Fibroblast of lung (primary cell): Measurements from ENCODE around the gene C5orf15. TPM values are rescaled to one million over a fixed set of nuclear protein-coding genes. Genes with fewer than 3 reads are reported as not detected.

ENCODE experiments used
- DNase-seq, 2 donors: peaks; one replicate each; pipeline versions ENCODE4 v3.0.0 to v3.0.0-alpha.2; 2010; ENCODE audit warnings: low read depth in 2 of 2
- H2AFZ ChIP-seq: 2 replicates; pipeline ENCODE4 v1.5.1; 2012; ENCODE audit warnings: low read length, control low read depth, inconsistent platforms
- H3K27ac ChIP-seq: 2 replicates; pipeline ENCODE4 v1.5.1; 2011; ENCODE audit warnings: low read length, control low read depth; ENCODE audit not compliant: insufficient read depth
- H3K27me3 ChIP-seq: 2 replicates; pipeline ENCODE4 v1.5.1; 2011; ENCODE audit warnings: mild to moderate bottlenecking, low read length; ENCODE audit not compliant: control insufficient read depth, insufficient read depth
- H3K36me3 ChIP-seq: 2 replicates; pipeline ENCODE4 v1.5.1; 2011; ENCODE audit warnings: low read length; ENCODE audit not compliant: control insufficient read depth, insufficient read depth
- H3K4me1 ChIP-seq: 2 replicates; pipeline ENCODE4 v1.5.1; 2011; ENCODE audit warnings: low read length; ENCODE audit not compliant: control insufficient read depth, insufficient read depth; ENCODE audit errors: extremely low read depth
- H3K4me2 ChIP-seq: 2 replicates; pipeline ENCODE4 v1.5.1; 2011; ENCODE audit warnings: low read length, control low read depth; ENCODE audit not compliant: insufficient read depth; ENCODE audit errors: extremely low read depth
- H3K4me3 ChIP-seq, 4 experiments: fragments of 200-600 bp in 1 of 4; sonication (generic) in 1 of 4; replicated peaks in 1 of 4; 2 replicates each; pipeline ENCODE4 v1.5.1; 2011 to 2016; ENCODE audit warnings: low read length in 4 of 4, low read depth in 3 of 4, mild to moderate bottlenecking in 3 of 4, control low read depth in 2 of 4, inconsistent platforms in 1 of 4, mixed read lengths in 1 of 4; ENCODE audit not compliant: insufficient read depth in 1 of 4; ENCODE audit errors: control extremely low read depth in 1 of 4
- H3K79me2 ChIP-seq: 2 replicates; pipeline ENCODE4 v1.5.1; 2012; ENCODE audit warnings: mild to moderate bottlenecking, low read length, inconsistent platforms; ENCODE audit not compliant: control insufficient read depth, insufficient read depth
- H3K9ac ChIP-seq: 2 replicates; pipeline ENCODE4 v1.5.1; 2011; ENCODE audit warnings: mild to moderate bottlenecking, low read length, control low read depth; ENCODE audit not compliant: insufficient read depth
- H3K9me3 ChIP-seq: 2 replicates; pipeline ENCODE4 v1.5.1; 2012; ENCODE audit warnings: low read depth, low read length; ENCODE audit not compliant: control insufficient read depth, insufficient read depth
- H4K20me1 ChIP-seq: 2 replicates; pipeline ENCODE4 v1.5.1; 2011; ENCODE audit warnings: low read length; ENCODE audit not compliant: control insufficient read depth, insufficient read depth; ENCODE audit errors: extremely low read depth
- EZH2 ChIP-seq: IDR thresholded peaks from 2 replicates; pipeline ENCODE4 v1.5.1; 2012; ENCODE audit warnings: low read length, control low read depth, mild to moderate bottlenecking; ENCODE audit errors: missing control alignments
- polyA plus RNA-seq, 2 donors: library from polyadenylated mRNA; depleted of rRNA in 1 of 2; stranded (reverse) in 1 of 2; unstranded in 1 of 2; fragments of >200 nt; gene quantifications; 2 replicates each; pipeline ENCODE4 v1.2.1, GENCODE V29; 2011 to 2012; ENCODE audit warnings: missing spikeins in 1 of 2
- total RNA-seq: library from RNA; depleted of rRNA; stranded (reverse); fragments of >200 nt; gene quantifications from 2 replicates; pipeline ENCODE4 v1.2.1, GENCODE V29; 2014
- TF ChIP-seq, protein P1 (sequence below), 2 donors: IDR thresholded peaks in 1 of 2; conservative IDR thresholded peaks in 1 of 2; 1 replicate in 1 of 2; 2 replicates in 1 of 2; pipeline ENCODE4 v1.5.1; 2011 to 2012; ENCODE audit warnings: low read length in 2 of 2, control low read depth in 1 of 2, inconsistent platforms in 1 of 2, low read depth in 1 of 2, mild to moderate bottlenecking in 1 of 2

C5orf15 gene
- total and polyA plus RNA-seq, 2 donors (not counting 1 experiment from before 2014, with no cell fraction given): 43.1 to 111 TPM

DNA sequence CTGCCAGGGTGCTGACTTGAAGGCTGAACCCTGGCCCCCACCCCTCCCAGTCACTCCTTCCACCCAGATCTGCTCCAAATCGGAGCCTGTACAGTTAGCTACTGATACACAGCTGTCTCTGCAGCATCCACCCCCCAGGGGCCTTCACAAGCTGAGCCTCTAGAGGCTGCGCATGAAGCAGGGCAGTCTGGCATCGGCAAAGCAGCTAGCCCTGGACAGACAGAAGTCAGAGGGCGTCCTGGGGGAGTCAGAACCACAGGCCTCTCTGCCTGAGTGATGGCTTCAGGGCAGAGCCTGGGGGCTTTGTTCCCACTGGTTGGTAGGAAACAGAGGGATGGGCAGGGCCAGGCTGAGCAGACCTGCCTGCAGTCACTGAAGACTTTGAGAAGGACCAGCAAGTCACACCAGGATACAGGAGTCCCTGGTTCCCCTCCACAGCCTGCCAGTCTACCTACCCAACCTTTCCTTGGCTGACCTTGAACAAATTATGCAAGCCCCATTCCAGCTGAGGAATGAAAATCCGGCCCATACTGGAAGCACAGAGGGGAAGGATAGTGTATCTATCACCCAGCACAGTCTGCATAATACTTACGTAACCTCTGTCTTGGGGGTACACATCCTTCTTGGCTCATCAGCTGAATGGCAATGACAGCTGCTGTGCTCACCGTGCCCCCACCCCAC is 27.6 kb upstream of the C5orf15 start:
- peaks cover 5% of the 10 kb centered on the region for H4K20me1 ChIP-seq
- H3K4me3 ChIP-seq: no peak overlapping the region
- no peaks in the 10 kb centered on the region for H3K9me3 ChIP-seq
- TF ChIP-seq, protein P1, sequence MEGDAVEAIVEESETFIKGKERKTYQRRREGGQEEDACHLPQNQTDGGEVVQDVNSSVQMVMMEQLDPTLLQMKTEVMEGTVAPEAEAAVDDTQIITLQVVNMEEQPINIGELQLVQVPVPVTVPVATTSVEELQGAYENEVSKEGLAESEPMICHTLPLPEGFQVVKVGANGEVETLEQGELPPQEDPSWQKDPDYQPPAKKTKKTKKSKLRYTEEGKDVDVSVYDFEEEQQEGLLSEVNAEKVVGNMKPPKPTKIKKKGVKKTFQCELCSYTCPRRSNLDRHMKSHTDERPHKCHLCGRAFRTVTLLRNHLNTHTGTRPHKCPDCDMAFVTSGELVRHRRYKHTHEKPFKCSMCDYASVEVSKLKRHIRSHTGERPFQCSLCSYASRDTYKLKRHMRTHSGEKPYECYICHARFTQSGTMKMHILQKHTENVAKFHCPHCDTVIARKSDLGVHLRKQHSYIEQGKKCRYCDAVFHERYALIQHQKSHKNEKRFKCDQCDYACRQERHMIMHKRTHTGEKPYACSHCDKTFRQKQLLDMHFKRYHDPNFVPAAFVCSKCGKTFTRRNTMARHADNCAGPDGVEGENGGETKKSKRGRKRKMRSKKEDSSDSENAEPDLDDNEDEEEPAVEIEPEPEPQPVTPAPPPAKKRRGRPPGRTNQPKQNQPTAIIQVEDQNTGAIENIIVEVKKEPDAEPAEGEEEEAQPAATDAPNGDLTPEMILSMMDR (conservative IDR thresholded peaks at IDR 0.05 in 1 of 2, IDR thresholded peaks at IDR 0.05 in 1 of 2; ENCODE audit: low read depth in 1 of 2, low read length in 2 of 2): no peak
- no peak for TF ChIP-seq EZH2
- H3K9ac ChIP-seq: no peak overlapping the region
- H3K27me3 ChIP-seq: no peaks in the 10 kb centered on the region
- H3K4me2 ChIP-seq: no peak overlapping the region
- H3K79me2 ChIP-seq: peaks cover 92% of the 10 kb centered on the region
- H2AFZ ChIP-seq: no peak overlapping the region
- peaks cover 18% of the 10 kb centered on the region for H3K4me1 ChIP-seq
- H3K36me3 ChIP-seq: peaks cover 12% of the 10 kb centered on the region
- no peak for DNase-seq
- no peak overlapping the region for H3K27ac ChIP-seq

DNA sequence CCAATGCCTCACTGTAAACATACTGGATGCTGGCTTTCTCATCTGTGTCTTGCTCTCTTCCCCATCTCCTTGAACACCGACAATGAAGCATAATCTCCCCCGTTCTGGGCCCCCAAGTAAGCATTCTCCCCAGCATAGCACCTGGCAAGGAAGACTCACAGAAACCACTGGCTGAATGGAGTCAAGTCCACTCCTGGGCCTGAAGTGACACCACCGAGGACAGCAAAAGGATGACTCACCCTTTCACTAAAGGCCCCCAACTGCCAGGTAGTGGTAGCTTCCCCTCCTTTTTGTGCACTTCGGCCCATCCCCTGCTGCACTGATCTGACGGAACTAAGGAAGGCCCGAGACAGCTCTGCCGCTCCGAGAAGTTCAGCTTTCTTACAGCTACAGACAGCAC is 26.9 kb upstream of the C5orf15 start:
- Histone ChIP-seq H3K4me1 (peaks cover 18% of the 10 kb centered on the region), H3K36me3 (peaks cover 10% of the 10 kb centered on the region), H3K27ac (no peak overlapping the region), H3K79me2 (peaks cover 92% of the 10 kb centered on the region), H2AFZ (no peak overlapping the region), H3K4me2 (no peak overlapping the region), H3K9ac (no peak overlapping the region), H3K9me3 (no peaks in the 10 kb centered on the region), H3K27me3 (no peaks in the 10 kb centered on the region), H4K20me1 (peaks cover 4% of the 10 kb centered on the region), H3K4me3 (no peak overlapping the region)
- peak in 1 of 2 donors; percentile 21 for DNase-seq
- TF ChIP-seq, protein P1 (conservative IDR thresholded peaks at IDR 0.05 in 1 of 2, IDR thresholded peaks at IDR 0.05 in 1 of 2; ENCODE audit: low read depth in 1 of 2, low read length in 2 of 2): no peak
- TF ChIP-seq EZH2: no peak

DNA sequence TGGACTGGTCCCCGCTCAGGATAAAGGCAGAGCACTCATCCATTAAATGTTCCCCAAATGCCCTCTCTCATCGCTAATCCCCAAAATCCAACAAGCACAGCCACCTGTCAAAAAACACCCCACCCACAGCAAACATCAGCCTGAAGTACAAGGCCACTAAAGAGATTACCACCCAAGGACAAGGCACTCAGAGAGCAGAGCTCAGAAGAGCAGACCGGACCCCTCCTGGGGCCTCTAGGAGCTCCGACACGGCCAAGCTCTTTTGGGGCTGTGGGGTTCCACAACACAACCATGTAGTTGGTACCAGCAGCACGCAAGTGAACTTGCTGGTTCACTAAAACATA is 26.5 kb upstream of the C5orf15 start:
- H4K20me1 ChIP-seq: peaks cover 4% of the 10 kb centered on the region
- H3K36me3 ChIP-seq: peaks cover 10% of the 10 kb centered on the region
- no peaks in the 10 kb centered on the region for H3K27me3 ChIP-seq
- no peak overlapping the region for H3K4me3 ChIP-seq
- no peak overlapping the region for H3K4me2 ChIP-seq
- DNase-seq: no peak
- no peak overlapping the region for H3K9ac ChIP-seq
- H3K4me1 ChIP-seq: peaks cover 17% of the 10 kb centered on the region
- H3K9me3 ChIP-seq: no peaks in the 10 kb centered on the region
- peaks cover 92% of the 10 kb centered on the region for H3K79me2 ChIP-seq
- no peak overlapping the region for H2AFZ ChIP-seq
- no peak overlapping the region for H3K27ac ChIP-seq
- TF ChIP-seq EZH2: no peak
- TF ChIP-seq, protein P1 (conservative IDR thresholded peaks at IDR 0.05 in 1 of 2, IDR thresholded peaks at IDR 0.05 in 1 of 2; ENCODE audit: low read depth in 1 of 2, low read length in 2 of 2): no peak
